HG03439 (cell line): ENCODE data around the gene MARCHF3.
"Not testable (repeated sequence)": the region's sequence is repeated elsewhere in the genome, so short reads cannot be mapped to it uniquely, and the experiment has no call there.

Experiments
- ATAC-seq: cut with Tn5 transposase; IDR thresholded peaks from one replicate; pipeline ENCODE4 v1.9.1; 2021; ENCODE audit warnings: mild to moderate bottlenecking, moderate library complexity; ENCODE audit not compliant: unreplicated experiment

MARCHF3 gene

GRCh38 chr5:126924331-126925033 lies 105.9 kb downstream of the MARCHF3 start:
- ATAC-seq, result no peak

- ATAC-seq, result no peak
Measured at GRCh38 chr5:126921241-126922091, 108.9 kb downstream of the MARCHF3 start.

GRCh38 chr5:126920291-126920690 lies 110.1 kb downstream of the MARCHF3 start:
- ATAC-seq, result no peak

- ATAC-seq, result no peak
Measured at GRCh38 chr5:126919566-126919965, 110.8 kb downstream of the MARCHF3 start.

- no peak for ATAC-seq
Measured at GRCh38 chr5:126918615-126918957, 111.8 kb downstream of the MARCHF3 start.

- no peak for ATAC-seq
Measured at GRCh38 chr5:126917918-126918614, 112.3 kb downstream of the MARCHF3 start.

GRCh38 chr5:126915496-126915895 lies 114.9 kb downstream of the MARCHF3 start:
- ATAC-seq, result no peak

- no peak for ATAC-seq
Measured at GRCh38 chr5:126914801-126915436, 115.4 kb downstream of the MARCHF3 start.

- no peak for ATAC-seq
Measured at GRCh38 chr5:126912616-126913200, 117.7 kb downstream of the MARCHF3 start.

GRCh38 chr5:126911986-126912385 lies 118.4 kb downstream of the MARCHF3 start:
- ATAC-seq, result no peak

GRCh38 chr5:126909856-126910255 lies 120.5 kb downstream of the MARCHF3 start:
- ATAC-seq, result no peak

- ATAC-seq, result not testable (repeated sequence)
Measured at GRCh38 chr5:126904407-126904806, 126.0 kb downstream of the MARCHF3 start.

- ATAC-seq, result no peak
Measured at GRCh38 chr5:126900796-126901195, 129.6 kb downstream of the MARCHF3 start.

GRCh38 chr5:126899476-126899875 lies 130.9 kb downstream of the MARCHF3 start:
- ATAC-seq, result no peak

- ATAC-seq, result no peak
Measured at GRCh38 chr5:126897851-126898630, 132.3 kb downstream of the MARCHF3 start.

GRCh38 chr5:126896170-126896702 lies 134.1 kb downstream of the MARCHF3 start:
- ATAC-seq, result no peak

GRCh38 chr5:126895712-126896111 lies 134.6 kb downstream of the MARCHF3 start:
- ATAC-seq, result not testable (repeated sequence)

GRCh38 chr5:126890414-126890813 lies 139.9 kb downstream of the MARCHF3 start:
- ATAC-seq, result not testable (repeated sequence)

GRCh38 chr5:126888175-126888574 lies 142.2 kb downstream of the MARCHF3 start:
- no peak for ATAC-seq
